GM23248 (cell line): Measurements from ENCODE around the gene RFPL1. TPM values are rescaled to one million over a fixed set of nuclear protein-coding genes. Genes with fewer than 3 reads are reported as not detected.

ENCODE experiments used
- DNase-seq: peaks from one replicate; pipeline ENCODE4 v3.0.0-alpha.2; 2015
- H2AFZ ChIP-seq: fragments of 200-600 bp; sonication (generic); 2 replicates; pipeline ENCODE4 v1.6.1; 2016; ENCODE audit warnings: antibody characterized with exemption
- H3F3A ChIP-seq: fragments of 200-600 bp; sonication (generic); 2 replicates; pipeline ENCODE4 v1.6.1; 2016; ENCODE audit warnings: mild to moderate bottlenecking, antibody characterized with exemption, mixed run types; ENCODE audit not compliant: insufficient read depth
- H3K27ac ChIP-seq: fragments of 200-600 bp; sonication (generic); 2 replicates; pipeline ENCODE4 v1.5.1; 2016; ENCODE audit warnings: mild to moderate bottlenecking
- H3K27me3 ChIP-seq: fragments of 200-600 bp; sonication (generic); replicated peaks from 2 replicates; pipeline ENCODE4 v1.6.1; 2016; ENCODE audit warnings: mild to moderate bottlenecking; ENCODE audit not compliant: insufficient read depth
- H3K36me3 ChIP-seq: fragments of 200-600 bp; sonication (generic); 2 replicates; pipeline ENCODE4 v1.6.1; 2016; ENCODE audit warnings: low read depth, mild to moderate bottlenecking
- H3K4me1 ChIP-seq: fragments of 200-600 bp; sonication (generic); 2 replicates; pipeline ENCODE4 v1.6.1; 2016; ENCODE audit warnings: mild to moderate bottlenecking; ENCODE audit not compliant: insufficient read depth
- H3K4me2 ChIP-seq: fragments of 200-600 bp; sonication (generic); one replicate; pipeline ENCODE4 v1.6.1; 2016; ENCODE audit warnings: mild to moderate bottlenecking; ENCODE audit not compliant: unreplicated experiment
- H3K4me3 ChIP-seq: fragments of 200-600 bp; sonication (generic); 2 replicates; pipeline ENCODE4 v1.5.1; 2016; ENCODE audit warnings: mild to moderate bottlenecking
- H3K79me2 ChIP-seq: fragments of 200-600 bp; sonication (generic); 2 replicates; pipeline ENCODE4 v1.6.1; 2016; ENCODE audit warnings: mild to moderate bottlenecking; ENCODE audit not compliant: insufficient read depth
- H3K9ac ChIP-seq: fragments of 200-600 bp; sonication (generic); 2 replicates; pipeline ENCODE4 v1.6.1; 2016; ENCODE audit warnings: mild to moderate bottlenecking
- H3K9me2 ChIP-seq: fragments of 200-600 bp; sonication (generic); 2 replicates; pipeline ENCODE4 v1.6.1; 2016; ENCODE audit warnings: mixed run types, mild to moderate bottlenecking, moderate library complexity; ENCODE audit not compliant: insufficient read depth
- H3K9me3 ChIP-seq: fragments of 200-600 bp; sonication (generic); one replicate; pipeline ENCODE4 v1.6.1; 2017; ENCODE audit warnings: low read depth
- H4K20me1 ChIP-seq: fragments of 200-600 bp; sonication (generic); 2 replicates; pipeline ENCODE4 v1.6.0; 2016; ENCODE audit not compliant: insufficient read depth
- EZH2 ChIP-seq: fragments of 200-600 bp; sonication (generic); IDR thresholded peaks from 2 replicates; pipeline ENCODE4 v1.6.1; 2018; ENCODE audit warnings: antibody characterized with exemption, mild to moderate bottlenecking; ENCODE audit not compliant: insufficient read depth, poor library complexity, severe bottlenecking
- EZH2phosphoT487 ChIP-seq: fragments of 200-600 bp; sonication (generic); IDR thresholded peaks from 2 replicates; pipeline ENCODE4 v1.6.1; 2018; ENCODE audit warnings: antibody characterized with exemption, moderate library complexity, mild to moderate bottlenecking, low read depth; ENCODE audit not compliant: insufficient read depth
- WGBS, 2 experiments: methylation state at CpG; one replicate each; pipeline ENCODE4 v1.1.6; 2015 to 2017; ENCODE audit warnings: low lambda C conversion rate in 2 of 2, low coverage in 1 of 2; ENCODE audit errors: missing lambda C conversion rate in 2 of 2; 5-methylcytosine and 5-hydroxymethylcytosine counted together
- in situ Hi-C: fragments of 300-500 bp; cut with MboI; formaldehyde crosslinking; loops from 2 replicates; pipeline ENCODE4 v1.15.0; 2020
- polyA plus RNA-seq: library from polyadenylated mRNA; unstranded; fragments of >200 nt; fragmentation: Nextera tagmentation; extraction: Ambion mirVana; gene quantifications from 2 replicates; pipeline ENCODE4 v1.2.1, GENCODE V29; 2016
- total RNA-seq: library from RNA; depleted of rRNA; stranded (reverse); fragments of >200 nt; shearing (Covaris generic); gene quantifications from 2 replicates; pipeline ENCODE4 v1.2.3, GENCODE V29; 2014

RFPL1 gene
- total and polyA plus RNA-seq, 2 experiments from 2014 or later, result not detected

GRCh38 chr22:29445508-29445907 is 7.1 kb downstream of the RFPL1 start:
- Histone ChIP-seq H3K9me3 (no peaks in the 10 kb centered on the region), H4K20me1 (no peaks in the 10 kb centered on the region), H3F3A (no peaks in the 10 kb centered on the region), H3K79me2 (no peaks in the 10 kb centered on the region), H3K4me2 (no peak overlapping the region), H3K9me2 (no peaks in the 10 kb centered on the region), H3K36me3 (no peaks in the 10 kb centered on the region), H3K27me3 (no peaks in the 10 kb centered on the region), H2AFZ (no peak overlapping the region), H3K4me1 (no peaks in the 10 kb centered on the region), H3K27ac (no peak overlapping the region), H3K9ac (no peak overlapping the region), H3K4me3 (no peak overlapping the region)
- TF ChIP-seq EZH2, result no peak
- TF ChIP-seq EZH2phosphoT487, result no peak
- 54 to 56% methylated on average over 4 of the region's 4 CpGs for WGBS, 2 experiments
- in situ Hi-C loops, result no loop called here
- DNase-seq, result no peak

- Histone ChIP-seq H2AFZ (no peak overlapping the region), H3F3A (no peaks in the 10 kb centered on the region), H3K79me2 (no peaks in the 10 kb centered on the region), H3K27ac (no peak overlapping the region), H3K9me2 (no peaks in the 10 kb centered on the region), H3K4me1 (no peaks in the 10 kb centered on the region), H3K36me3 (no peaks in the 10 kb centered on the region), H3K4me3 (no peak overlapping the region), H3K9ac (no peak overlapping the region), H4K20me1 (no peaks in the 10 kb centered on the region), H3K4me2 (no peak overlapping the region), H3K9me3 (no peaks in the 10 kb centered on the region), H3K27me3 (no peaks in the 10 kb centered on the region)
- no peak for DNase-seq
- WGBS, 2 experiments, result 62 to 68% methylated on average over 5 of the region's 5 CpGs
- in situ Hi-C loops, result no loop called here
- TF ChIP-seq EZH2 (no peak), EZH2phosphoT487 (no peak)
Observed at GRCh38 chr22:29447906-29448305, 9.5 kb downstream of the RFPL1 start.

GRCh38 chr22:29449296-29449875 is 11.0 kb downstream of the RFPL1 start:
- no peaks in the 10 kb centered on the region for H3K9me2 ChIP-seq
- H3K4me3 ChIP-seq, result no peak overlapping the region
- H3K9ac ChIP-seq, result no peak overlapping the region
- H3F3A ChIP-seq, result no peaks in the 10 kb centered on the region
- 79 to 81% methylated on average over 11 of the region's 11 CpGs for WGBS, 2 experiments
- no peaks in the 10 kb centered on the region for H3K27me3 ChIP-seq
- TF ChIP-seq EZH2 (no peak), EZH2phosphoT487 (no peak)
- H3K4me1 ChIP-seq, result no peaks in the 10 kb centered on the region
- no peaks in the 10 kb centered on the region for H3K36me3 ChIP-seq
- H3K9me3 ChIP-seq, result no peaks in the 10 kb centered on the region
- in situ Hi-C loops, result no loop called here
- no peak overlapping the region for H2AFZ ChIP-seq
- H3K79me2 ChIP-seq, result no peaks in the 10 kb centered on the region
- H3K27ac ChIP-seq, result no peak overlapping the region
- no peak for DNase-seq
- H4K20me1 ChIP-seq, result no peaks in the 10 kb centered on the region
- no peak overlapping the region for H3K4me2 ChIP-seq

- H4K20me1 ChIP-seq, result no peaks in the 10 kb centered on the region
- in situ Hi-C loops, result loop anchor here (25.0 kb wide), 1 partner anchor 88 kb away; no protein-coding TSS in a partner anchor
Observed at GRCh38 chr22:29450222-29450621, 11.8 kb downstream of the RFPL1 start.

DNA sequence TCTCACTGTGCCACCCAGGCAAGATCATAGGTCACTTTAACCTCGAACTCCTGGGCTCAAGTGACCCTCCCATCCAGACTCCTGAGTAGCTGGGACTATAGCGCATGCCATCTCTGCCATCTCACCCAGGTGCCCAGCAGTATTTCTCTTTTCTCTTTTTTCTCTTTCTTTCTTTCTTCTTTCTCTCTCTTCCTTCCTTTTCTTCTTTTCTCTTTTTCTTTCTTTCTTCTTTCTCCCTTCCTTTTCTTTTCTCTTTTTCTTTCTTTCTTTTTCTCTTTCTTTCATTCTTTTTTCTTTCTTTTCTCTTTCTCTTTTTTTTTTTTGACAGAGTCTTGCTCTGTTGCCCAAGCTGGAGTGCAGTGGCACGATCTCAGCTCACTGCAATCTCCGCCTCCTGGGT is 13.5 kb downstream of the RFPL1 start:
- in situ Hi-C loops, result loop anchor here (25.0 kb wide), 1 partner anchor 90 kb away; no protein-coding TSS in a partner anchor
- H2AFZ ChIP-seq, result no peak overlapping the region
- H3F3A ChIP-seq, result no peaks in the 10 kb centered on the region
- H3K79me2 ChIP-seq, result no peaks in the 10 kb centered on the region
- no peaks in the 10 kb centered on the region for H3K27me3 ChIP-seq
- no peaks in the 10 kb centered on the region for H3K9me2 ChIP-seq
- H3K27ac ChIP-seq, result no peak overlapping the region
- no peak overlapping the region for H3K4me2 ChIP-seq
- H3K36me3 ChIP-seq, result no peaks in the 10 kb centered on the region
- TF ChIP-seq EZH2phosphoT487, result no peak
- TF ChIP-seq EZH2, result no peak
- H3K9ac ChIP-seq, result no peak overlapping the region
- H3K4me3 ChIP-seq, result no peak overlapping the region
- H3K9me3 ChIP-seq, result no peaks in the 10 kb centered on the region
- no peaks in the 10 kb centered on the region for H4K20me1 ChIP-seq
- WGBS, 2 experiments, result 58 to 59% methylated on average over 4 of the region's 4 CpGs
- no peak for DNase-seq
- no peaks in the 10 kb centered on the region for H3K4me1 ChIP-seq

More at GRCh38 chr22:29450222-29450621, 11.8 kb downstream of the RFPL1 start:
- H3K4me2 ChIP-seq, result no peak overlapping the region
- H3K4me1 ChIP-seq, result no peaks in the 10 kb centered on the region
- H3K27me3 ChIP-seq, result no peaks in the 10 kb centered on the region
- no peak for DNase-seq
- H3K9me3 ChIP-seq, result no peaks in the 10 kb centered on the region
- H2AFZ ChIP-seq, result no peak overlapping the region
- H3K79me2 ChIP-seq, result no peaks in the 10 kb centered on the region
- H3K4me3 ChIP-seq, result no peak overlapping the region
- no peaks in the 10 kb centered on the region for H3K9me2 ChIP-seq
- no peaks in the 10 kb centered on the region for H3F3A ChIP-seq
- H3K27ac ChIP-seq, result no peak overlapping the region
- no peaks in the 10 kb centered on the region for H3K36me3 ChIP-seq
- TF ChIP-seq EZH2phosphoT487, result no peak
- TF ChIP-seq EZH2, result no peak
- H3K9ac ChIP-seq, result no peak overlapping the region
- whole genome bisulfite sequencing, 2 experiments, result 79 to 82% methylated on average over 8 of the region's 8 CpGs
